SK-N-SH treated with all-trans-retinoic acid at 6 μM for 48 hours (cell line): ENCODE measurements around the gene FNDC3B.

Source experiments
- ATAC-seq: fragments of 200-7000 bp; cut with Tn5 transposase; 3 replicates; pipeline ENCODE4 v1.9.1; 2020; ENCODE audit warnings: mild to moderate bottlenecking, moderate library complexity
- ARNTL ChIP-seq: fragments of 450-650 bp; formaldehyde crosslinking; IDR thresholded peaks from 2 replicates; pipeline ENCODE4 v1.5.0; 2020; ENCODE audit warnings: low read depth, mild to moderate bottlenecking, moderate library complexity, borderline replicate concordance
- BACH2 ChIP-seq: fragments of 250-450 bp; sonication (Bioruptor Pico); IDR thresholded peaks from 2 replicates; pipeline ENCODE4 v1.9.0; 2021; ENCODE audit warnings: mild to moderate bottlenecking, borderline replicate concordance
- CSDC2 ChIP-seq: fragments of 250-450 bp; sonication (Bioruptor Pico); IDR thresholded peaks from 2 replicates; pipeline ENCODE4 v1.5.0; 2020; ENCODE audit warnings: mild to moderate bottlenecking, moderate library complexity
- ESRRG ChIP-seq: fragments of 250-450 bp; sonication (Bioruptor Pico); IDR thresholded peaks from 2 replicates; pipeline ENCODE4 v1.6.1; 2021; ENCODE audit warnings: mild to moderate bottlenecking
- GLIS3 ChIP-seq: fragments of 250-450 bp; sonication (Bioruptor Pico); IDR thresholded peaks from 2 replicates; pipeline ENCODE4 v1.5.0; 2020; ENCODE audit warnings: mild to moderate bottlenecking, moderate library complexity
- PPARA ChIP-seq: fragments of 250-450 bp; sonication (Bioruptor Pico); IDR thresholded peaks from 2 replicates; pipeline ENCODE4 v1.5.0; 2020; ENCODE audit warnings: mild to moderate bottlenecking, borderline replicate concordance
- RARB ChIP-seq: fragments of 250-450 bp; sonication (Bioruptor Pico); IDR thresholded peaks from 2 replicates; pipeline ENCODE4 v1.8.0; 2021; ENCODE audit warnings: mild to moderate bottlenecking, moderate library complexity
- SNAI2 ChIP-seq: fragments of 250-450 bp; sonication (Bioruptor Pico); IDR thresholded peaks from 2 replicates; pipeline ENCODE4 v1.5.0; 2020; ENCODE audit warnings: mild to moderate bottlenecking, moderate library complexity
- TCF4 ChIP-seq: fragments of 250-450 bp; sonication (Bioruptor Pico); IDR thresholded peaks from 2 replicates; pipeline ENCODE4 v1.8.0; 2021; ENCODE audit warnings: mild to moderate bottlenecking, moderate library complexity, borderline replicate concordance
- ZC3H10 ChIP-seq: fragments of 250-450 bp; sonication (Bioruptor Pico); IDR thresholded peaks from 2 replicates; pipeline ENCODE4 v1.5.1; 2021; ENCODE audit warnings: mild to moderate bottlenecking, moderate library complexity
- ZFP3 ChIP-seq: fragments of 250-450 bp; sonication (Bioruptor Pico); IDR thresholded peaks from 2 replicates; pipeline ENCODE4 v1.5.0; 2020; ENCODE audit warnings: mild to moderate bottlenecking, moderate library complexity
- ZFP30 ChIP-seq: fragments of 450-650 bp; formaldehyde crosslinking; IDR thresholded peaks from 2 replicates; pipeline ENCODE4 v1.5.0; 2022; ENCODE audit warnings: mild to moderate bottlenecking, moderate library complexity
- ZNF565 ChIP-seq: fragments of 450-650 bp; formaldehyde crosslinking; conservative IDR thresholded peaks from 2 replicates; pipeline ENCODE4 v1.5.0; 2020; ENCODE audit warnings: low read depth, mild to moderate bottlenecking, moderate library complexity
- ZNF70 ChIP-seq: fragments of 450-650 bp; formaldehyde crosslinking; IDR thresholded peaks from 2 replicates; pipeline ENCODE4 v1.5.0; 2020; ENCODE audit warnings: mild to moderate bottlenecking, moderate library complexity
- ZNF8 ChIP-seq: fragments of 450-650 bp; formaldehyde crosslinking; IDR thresholded peaks from 2 replicates; pipeline ENCODE4 v1.5.0; 2020; ENCODE audit warnings: mild to moderate bottlenecking, moderate library complexity
- TF ChIP-seq, protein P1 (sequence below): fragments of 250-450 bp; sonication (Bioruptor Pico); IDR thresholded peaks from 2 replicates; pipeline ENCODE4 v1.8.0; 2020; ENCODE audit warnings: mild to moderate bottlenecking, moderate library complexity, borderline replicate concordance
- TF ChIP-seq, protein P2 (sequence below): fragments of 250-450 bp; sonication (Bioruptor Pico); IDR thresholded peaks from 2 replicates; pipeline ENCODE4 v1.5.0; 2020; ENCODE audit warnings: mild to moderate bottlenecking, moderate library complexity
- TF ChIP-seq, protein P3 (sequence below): fragments of 250-450 bp; sonication (Bioruptor Pico); IDR thresholded peaks from 2 replicates; pipeline ENCODE4 v1.5.1; 2020; ENCODE audit warnings: low read depth, mild to moderate bottlenecking, moderate library complexity
- TF ChIP-seq, protein P4 (sequence below): fragments of 250-450 bp; sonication (Bioruptor Pico); IDR thresholded peaks from 2 replicates; pipeline ENCODE4 v1.5.1; 2021; ENCODE audit warnings: mild to moderate bottlenecking, moderate library complexity

Gene FNDC3B

DNA sequence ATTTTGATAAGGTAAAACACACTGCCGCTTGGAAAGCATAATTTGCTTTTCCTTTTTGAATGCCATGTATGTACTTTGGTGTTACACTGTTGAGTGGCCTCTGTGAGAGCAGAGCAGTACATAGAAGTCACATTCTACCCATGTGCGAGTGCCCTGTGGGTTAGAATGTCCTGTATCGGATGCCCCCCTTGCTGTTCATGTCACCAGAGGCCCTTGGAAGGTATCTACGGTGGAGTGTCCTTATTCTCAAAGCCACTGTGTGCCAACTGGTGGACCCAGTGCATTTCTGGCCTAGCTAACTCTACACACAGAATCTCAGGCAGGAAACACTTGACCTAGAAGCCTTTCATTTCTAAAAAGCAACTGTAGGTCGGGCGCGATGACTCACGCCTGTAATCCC lies 271.8 kb downstream of the FNDC3B start (continued):
- TF ChIP-seq, protein P1, sequence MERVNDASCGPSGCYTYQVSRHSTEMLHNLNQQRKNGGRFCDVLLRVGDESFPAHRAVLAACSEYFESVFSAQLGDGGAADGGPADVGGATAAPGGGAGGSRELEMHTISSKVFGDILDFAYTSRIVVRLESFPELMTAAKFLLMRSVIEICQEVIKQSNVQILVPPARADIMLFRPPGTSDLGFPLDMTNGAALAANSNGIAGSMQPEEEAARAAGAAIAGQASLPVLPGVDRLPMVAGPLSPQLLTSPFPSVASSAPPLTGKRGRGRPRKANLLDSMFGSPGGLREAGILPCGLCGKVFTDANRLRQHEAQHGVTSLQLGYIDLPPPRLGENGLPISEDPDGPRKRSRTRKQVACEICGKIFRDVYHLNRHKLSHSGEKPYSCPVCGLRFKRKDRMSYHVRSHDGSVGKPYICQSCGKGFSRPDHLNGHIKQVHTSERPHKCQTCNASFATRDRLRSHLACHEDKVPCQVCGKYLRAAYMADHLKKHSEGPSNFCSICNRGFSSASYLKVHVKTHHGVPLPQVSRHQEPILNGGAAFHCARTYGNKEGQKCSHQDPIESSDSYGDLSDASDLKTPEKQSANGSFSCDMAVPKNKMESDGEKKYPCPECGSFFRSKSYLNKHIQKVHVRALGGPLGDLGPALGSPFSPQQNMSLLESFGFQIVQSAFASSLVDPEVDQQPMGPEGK (CRISPR knock-in tag) = no peak
- TF ChIP-seq PPARA (CRISPR knock-in tag) = no peak
- no peak for TF ChIP-seq ZC3H10 (CRISPR knock-in tag)
- TF ChIP-seq, protein P2, sequence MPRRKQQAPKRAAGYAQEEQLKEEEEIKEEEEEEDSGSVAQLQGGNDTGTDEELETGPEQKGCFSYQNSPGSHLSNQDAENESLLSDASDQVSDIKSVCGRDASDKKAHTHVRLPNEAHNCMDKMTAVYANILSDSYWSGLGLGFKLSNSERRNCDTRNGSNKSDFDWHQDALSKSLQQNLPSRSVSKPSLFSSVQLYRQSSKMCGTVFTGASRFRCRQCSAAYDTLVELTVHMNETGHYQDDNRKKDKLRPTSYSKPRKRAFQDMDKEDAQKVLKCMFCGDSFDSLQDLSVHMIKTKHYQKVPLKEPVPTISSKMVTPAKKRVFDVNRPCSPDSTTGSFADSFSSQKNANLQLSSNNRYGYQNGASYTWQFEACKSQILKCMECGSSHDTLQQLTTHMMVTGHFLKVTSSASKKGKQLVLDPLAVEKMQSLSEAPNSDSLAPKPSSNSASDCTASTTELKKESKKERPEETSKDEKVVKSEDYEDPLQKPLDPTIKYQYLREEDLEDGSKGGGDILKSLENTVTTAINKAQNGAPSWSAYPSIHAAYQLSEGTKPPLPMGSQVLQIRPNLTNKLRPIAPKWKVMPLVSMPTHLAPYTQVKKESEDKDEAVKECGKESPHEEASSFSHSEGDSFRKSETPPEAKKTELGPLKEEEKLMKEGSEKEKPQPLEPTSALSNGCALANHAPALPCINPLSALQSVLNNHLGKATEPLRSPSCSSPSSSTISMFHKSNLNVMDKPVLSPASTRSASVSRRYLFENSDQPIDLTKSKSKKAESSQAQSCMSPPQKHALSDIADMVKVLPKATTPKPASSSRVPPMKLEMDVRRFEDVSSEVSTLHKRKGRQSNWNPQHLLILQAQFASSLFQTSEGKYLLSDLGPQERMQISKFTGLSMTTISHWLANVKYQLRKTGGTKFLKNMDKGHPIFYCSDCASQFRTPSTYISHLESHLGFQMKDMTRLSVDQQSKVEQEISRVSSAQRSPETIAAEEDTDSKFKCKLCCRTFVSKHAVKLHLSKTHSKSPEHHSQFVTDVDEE = no peak
- no peak for TF ChIP-seq RARB
- no peak for TF ChIP-seq BACH2 (CRISPR knock-in tag)
- TF ChIP-seq ZNF8 (CRISPR knock-in tag) = no peak

DNA sequence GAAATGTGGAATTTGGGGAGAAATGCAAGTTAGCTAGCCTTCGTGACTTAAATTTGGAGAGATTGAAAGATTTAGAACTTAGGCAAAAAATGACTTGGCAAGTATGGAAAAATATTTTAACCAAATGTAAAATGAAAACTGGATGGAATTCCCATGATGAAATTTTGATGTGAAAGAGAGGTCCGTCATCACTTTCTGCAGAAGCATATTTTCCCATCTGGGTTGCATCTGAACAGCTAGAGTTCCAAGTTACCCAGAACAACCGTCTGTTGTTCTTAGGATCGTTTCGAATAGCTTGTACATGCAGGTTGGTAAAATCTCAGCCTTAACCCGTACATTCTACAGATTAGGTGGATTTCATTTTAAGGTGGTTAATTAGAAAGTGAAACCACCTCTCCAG lies 272.6 kb downstream of the FNDC3B start:
- TF ChIP-seq ZFP30 (CRISPR knock-in tag) (no peak), BACH2 (CRISPR knock-in tag) (no peak), PPARA (CRISPR knock-in tag) (no peak), ESRRG (CRISPR knock-in tag) (no peak), ZFP3 (CRISPR knock-in tag) (no peak), ZC3H10 (CRISPR knock-in tag) (no peak)
- TF ChIP-seq, protein P1 (CRISPR knock-in tag) = no peak
- TF ChIP-seq, protein P2 = no peak
- ATAC-seq = no peak

DNA sequence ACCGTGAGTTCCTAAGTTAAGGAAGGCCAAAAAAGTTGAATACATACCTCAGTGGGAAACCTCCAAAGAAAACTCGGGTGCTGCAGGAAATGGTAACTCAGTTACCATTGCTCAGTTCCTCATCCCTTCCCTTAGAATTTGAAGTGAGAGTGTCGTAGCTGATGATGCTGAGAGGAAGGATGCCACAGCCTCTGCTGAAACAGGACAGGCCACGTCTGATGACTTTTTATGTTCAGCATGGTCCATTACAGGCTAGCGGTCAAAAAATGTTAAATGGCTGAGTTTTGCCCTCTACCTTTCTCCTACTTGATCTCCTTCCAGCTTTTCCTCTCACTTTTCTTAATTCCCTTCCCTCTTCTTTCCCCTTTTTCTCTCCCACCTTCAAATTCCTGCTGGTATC lies 273.3 kb downstream of the FNDC3B start:
- no peak for ATAC-seq
- no peak for TF ChIP-seq ZNF565 (CRISPR knock-in tag)
- TF ChIP-seq, protein P3, sequence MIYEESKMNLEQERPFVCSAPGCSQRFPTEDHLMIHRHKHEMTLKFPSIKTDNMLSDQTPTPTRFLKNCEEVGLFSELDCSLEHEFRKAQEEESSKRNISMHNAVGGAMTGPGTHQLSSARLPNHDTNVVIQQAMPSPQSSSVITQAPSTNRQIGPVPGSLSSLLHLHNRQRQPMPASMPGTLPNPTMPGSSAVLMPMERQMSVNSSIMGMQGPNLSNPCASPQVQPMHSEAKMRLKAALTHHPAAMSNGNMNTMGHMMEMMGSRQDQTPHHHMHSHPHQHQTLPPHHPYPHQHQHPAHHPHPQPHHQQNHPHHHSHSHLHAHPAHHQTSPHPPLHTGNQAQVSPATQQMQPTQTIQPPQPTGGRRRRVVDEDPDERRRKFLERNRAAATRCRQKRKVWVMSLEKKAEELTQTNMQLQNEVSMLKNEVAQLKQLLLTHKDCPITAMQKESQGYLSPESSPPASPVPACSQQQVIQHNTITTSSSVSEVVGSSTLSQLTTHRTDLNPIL (CRISPR knock-in tag) = no peak
- TF ChIP-seq, protein P2 = no peak
- no peak for TF ChIP-seq PPARA (CRISPR knock-in tag)
- no peak for TF ChIP-seq ZNF70 (CRISPR knock-in tag)
- TF ChIP-seq CSDC2 (CRISPR knock-in tag) = no peak
- no peak for TF ChIP-seq ARNTL (CRISPR knock-in tag)
- TF ChIP-seq ESRRG (CRISPR knock-in tag) = no peak
- no peak for TF ChIP-seq GLIS3 (CRISPR knock-in tag)
- TF ChIP-seq TCF4 (CRISPR knock-in tag) = no peak
- TF ChIP-seq ZFP30 (CRISPR knock-in tag) = no peak
- TF ChIP-seq, protein P4, sequence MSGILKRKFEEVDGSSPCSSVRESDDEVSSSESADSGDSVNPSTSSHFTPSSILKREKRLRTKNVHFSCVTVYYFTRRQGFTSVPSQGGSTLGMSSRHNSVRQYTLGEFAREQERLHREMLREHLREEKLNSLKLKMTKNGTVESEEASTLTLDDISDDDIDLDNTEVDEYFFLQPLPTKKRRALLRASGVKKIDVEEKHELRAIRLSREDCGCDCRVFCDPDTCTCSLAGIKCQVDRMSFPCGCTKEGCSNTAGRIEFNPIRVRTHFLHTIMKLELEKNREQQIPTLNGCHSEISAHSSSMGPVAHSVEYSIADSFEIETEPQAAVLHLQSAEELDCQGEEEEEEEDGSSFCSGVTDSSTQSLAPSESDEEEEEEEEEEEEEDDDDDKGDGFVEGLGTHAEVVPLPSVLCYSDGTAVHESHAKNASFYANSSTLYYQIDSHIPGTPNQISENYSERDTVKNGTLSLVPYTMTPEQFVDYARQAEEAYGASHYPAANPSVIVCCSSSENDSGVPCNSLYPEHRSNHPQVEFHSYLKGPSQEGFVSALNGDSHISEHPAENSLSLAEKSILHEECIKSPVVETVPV (CRISPR knock-in tag) = no peak
- no peak for TF ChIP-seq SNAI2 (CRISPR knock-in tag)
- TF ChIP-seq, protein P1 (CRISPR knock-in tag) = no peak
